Cardiac muscle cell (in vitro differentiated cells and primary cell): ENCODE measurements around the gene UNC13C. TPM values are rescaled to one million over a fixed set of nuclear protein-coding genes. Genes with fewer than 3 reads are reported as not detected.

Source experiments
- DNase-seq, 2 donors: peaks; one replicate each; pipeline versions ENCODE4 v3.0.0 to v3.0.0-alpha.2; 2010 to 2017; ENCODE audit warnings: low read depth in 1 of 2, low spot score in 1 of 2
- H3K27ac ChIP-seq: fragments of 200-600 bp; sonication (generic); 2 replicates; pipeline ENCODE4 v1.5.1; 2016
- H3K27me3 ChIP-seq: fragments of 200-600 bp; sonication (generic); 2 replicates; pipeline ENCODE4 v1.6.0; 2016; ENCODE audit warnings: control low read depth
- H3K36me3 ChIP-seq: fragments of 200-600 bp; sonication (generic); 2 replicates; pipeline ENCODE4 v1.5.1; 2016; ENCODE audit warnings: control low read depth
- H3K4me1 ChIP-seq: fragments of 200-600 bp; sonication (generic); 2 replicates; pipeline ENCODE4 v1.8.1; 2017; ENCODE audit warnings: low read depth, mild to moderate bottlenecking, mixed run types
- H3K4me3 ChIP-seq: fragments of 200-600 bp; sonication (generic); 2 replicates; pipeline ENCODE4 v1.5.1; 2016; ENCODE audit warnings: mild to moderate bottlenecking
- H3K9me3 ChIP-seq: fragments of 200-600 bp; sonication (generic); 2 replicates; pipeline ENCODE4 v1.5.1; 2017; ENCODE audit warnings: low read depth, mild to moderate bottlenecking, control low read depth
- polyA plus RNA-seq: library from polyadenylated mRNA; unstranded; fragments of >200 nt; fragmentation: Nextera tagmentation; extraction: Ambion mirVana; gene quantifications from 2 replicates; pipeline ENCODE4 v1.2.1, GENCODE V29; 2016
- total RNA-seq: library from RNA; depleted of rRNA; stranded (reverse); fragments of >200 nt; gene quantifications from 2 replicates; pipeline ENCODE4 v1.2.3, GENCODE V29; 2016
- TF ChIP-seq, protein P1 (sequence below): IDR thresholded peaks from 2 replicates; pipeline ENCODE4 v1.5.1; 2012; ENCODE audit warnings: low read depth, mild to moderate bottlenecking, low read length

UNC13C gene
- total and polyA plus RNA-seq, 2 experiments from 2014 or later, result under 0.01 TPM; not detected in 1

- H3K27me3 ChIP-seq, result no peaks in the 10 kb centered on the region
Measured at GRCh38 chr15:54582863-54583643, 604.8 kb downstream of the UNC13C start.

DNA sequence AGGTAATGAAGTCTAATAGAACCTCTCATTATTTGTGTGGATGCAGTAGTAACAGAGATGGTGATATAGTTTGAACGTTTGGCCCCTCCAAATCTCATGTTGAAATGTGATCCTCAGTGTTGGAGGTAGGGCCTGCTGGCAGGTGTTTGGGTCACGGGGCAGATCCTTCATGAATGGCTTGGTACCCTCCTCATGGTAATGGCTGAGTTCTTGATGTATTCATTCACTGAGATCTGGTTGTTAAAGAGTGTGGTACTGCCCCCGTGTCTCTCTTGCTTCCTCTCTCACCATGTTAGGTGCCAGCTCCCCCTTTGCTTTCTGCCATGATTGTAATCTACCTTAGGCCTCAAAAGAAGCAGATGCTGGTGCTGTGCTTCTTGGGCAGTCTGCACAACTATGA lies 606.8 kb downstream of the UNC13C start:
- no peak overlapping the region for H3K27ac ChIP-seq
- no peaks in the 10 kb centered on the region for H3K27me3 ChIP-seq
- H3K36me3 ChIP-seq, result no peaks in the 10 kb centered on the region
- no peaks in the 10 kb centered on the region for H3K4me1 ChIP-seq
- no peaks in the 10 kb centered on the region for H3K9me3 ChIP-seq
- H3K4me3 ChIP-seq, result no peak overlapping the region
- no peak for DNase-seq
- TF ChIP-seq, protein P1, sequence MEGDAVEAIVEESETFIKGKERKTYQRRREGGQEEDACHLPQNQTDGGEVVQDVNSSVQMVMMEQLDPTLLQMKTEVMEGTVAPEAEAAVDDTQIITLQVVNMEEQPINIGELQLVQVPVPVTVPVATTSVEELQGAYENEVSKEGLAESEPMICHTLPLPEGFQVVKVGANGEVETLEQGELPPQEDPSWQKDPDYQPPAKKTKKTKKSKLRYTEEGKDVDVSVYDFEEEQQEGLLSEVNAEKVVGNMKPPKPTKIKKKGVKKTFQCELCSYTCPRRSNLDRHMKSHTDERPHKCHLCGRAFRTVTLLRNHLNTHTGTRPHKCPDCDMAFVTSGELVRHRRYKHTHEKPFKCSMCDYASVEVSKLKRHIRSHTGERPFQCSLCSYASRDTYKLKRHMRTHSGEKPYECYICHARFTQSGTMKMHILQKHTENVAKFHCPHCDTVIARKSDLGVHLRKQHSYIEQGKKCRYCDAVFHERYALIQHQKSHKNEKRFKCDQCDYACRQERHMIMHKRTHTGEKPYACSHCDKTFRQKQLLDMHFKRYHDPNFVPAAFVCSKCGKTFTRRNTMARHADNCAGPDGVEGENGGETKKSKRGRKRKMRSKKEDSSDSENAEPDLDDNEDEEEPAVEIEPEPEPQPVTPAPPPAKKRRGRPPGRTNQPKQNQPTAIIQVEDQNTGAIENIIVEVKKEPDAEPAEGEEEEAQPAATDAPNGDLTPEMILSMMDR, result no peak

More at GRCh38 chr15:54582863-54583643, 604.8 kb downstream of the UNC13C start:
- no peak for DNase-seq
- no peak overlapping the region for H3K27ac ChIP-seq
- TF ChIP-seq, protein P1, result no peak
- no peaks in the 10 kb centered on the region for H3K4me1 ChIP-seq
- no peak overlapping the region for H3K4me3 ChIP-seq
- H3K36me3 ChIP-seq, result no peaks in the 10 kb centered on the region
- no peaks in the 10 kb centered on the region for H3K9me3 ChIP-seq

DNA sequence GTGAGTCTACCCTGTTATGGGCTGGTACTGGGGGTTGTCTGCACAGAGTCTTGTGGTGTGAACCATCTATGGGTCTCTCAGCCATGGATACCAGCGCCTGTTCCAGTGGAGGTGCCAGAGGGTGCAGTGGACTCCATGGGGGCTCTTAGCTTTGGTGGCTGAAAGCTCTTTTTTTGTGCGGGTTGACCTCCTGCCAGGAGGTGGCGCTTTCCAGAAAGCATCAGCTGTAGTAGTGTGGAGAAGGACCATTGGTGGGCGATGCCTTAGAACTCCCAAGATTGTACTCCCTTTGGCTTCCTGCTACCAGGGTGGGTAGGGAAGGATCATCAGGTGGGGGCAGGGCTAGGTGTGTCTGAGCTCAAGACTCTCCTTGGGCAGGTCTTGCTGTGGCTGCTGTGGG lies 615.9 kb downstream of the UNC13C start:
- H3K9me3 ChIP-seq, result no peaks in the 10 kb centered on the region
- no peaks in the 10 kb centered on the region for H3K4me1 ChIP-seq
- no peak overlapping the region for H3K27ac ChIP-seq
- H3K36me3 ChIP-seq, result no peaks in the 10 kb centered on the region
- DNase-seq, result no peak
- no peak overlapping the region for H3K4me3 ChIP-seq
- TF ChIP-seq, protein P1, result no peak
- no peaks in the 10 kb centered on the region for H3K27me3 ChIP-seq

- H3K27ac ChIP-seq, result no peak overlapping the region
- no peaks in the 10 kb centered on the region for H3K36me3 ChIP-seq
- no peak overlapping the region for H3K4me3 ChIP-seq
- no peaks in the 10 kb centered on the region for H3K27me3 ChIP-seq
- H3K4me1 ChIP-seq, result no peaks in the 10 kb centered on the region
- no peaks in the 10 kb centered on the region for H3K9me3 ChIP-seq
- no peak for DNase-seq
- TF ChIP-seq, protein P1, result no peak
Measured at GRCh38 chr15:54599386-54599785, 621.1 kb downstream of the UNC13C start.

- no peaks in the 10 kb centered on the region for H3K27me3 ChIP-seq
- no peak overlapping the region for H3K4me3 ChIP-seq
- DNase-seq, result no peak
- H3K36me3 ChIP-seq, result no peaks in the 10 kb centered on the region
- no peaks in the 10 kb centered on the region for H3K9me3 ChIP-seq
- H3K4me1 ChIP-seq, result no peaks in the 10 kb centered on the region
- TF ChIP-seq, protein P1, result no peak
- no peak overlapping the region for H3K27ac ChIP-seq
Measured at GRCh38 chr15:54605043-54605442, 626.8 kb downstream of the UNC13C start.
